Gastroesophageal sphincter (tissue), 3 donors: ENCODE data around the gene WWP2.

Source experiments
- CTCF ChIP-seq, 4 experiments: fragments of 200-600 bp in 2 of 4; fragments of 450-650 bp in 2 of 4; sonication (generic) in 1 of 4; IDR thresholded peaks; one replicate each; pipeline ENCODE4 v1.5.1; 2017 to 2019; ENCODE audit warnings: antibody characterized with exemption in 4 of 4, mild to moderate bottlenecking in 2 of 4, moderate library complexity in 2 of 4
- POLR2A ChIP-seq, 2 donors: fragments of 450-650 bp; IDR thresholded peaks; one replicate each; pipeline ENCODE4 v1.6.1; 2017; ENCODE audit warnings: antibody characterized with exemption in 2 of 2, mild to moderate bottlenecking in 2 of 2, moderate library complexity in 1 of 2

GRCh38 chr16:69928856-69929400 lies 166.8 kb downstream of the WWP2 start:
- TF ChIP-seq CTCF (IDR thresholded peaks at IDR 0.05) (no peak), POLR2A (IDR thresholded peaks at IDR 0.05) (no peak)
